Dedifferentiated amniotic fluid mesenchymal stem cell (primary cell): Measurements from ENCODE around the gene DNAJC11.
"Not testable (repeated sequence)": the region's sequence is repeated elsewhere in the genome, so short reads cannot be mapped to it uniquely, and the experiment has no call there.

Source experiments
- DNase-seq: peaks from one replicate; pipeline ENCODE4 v3.0.0-alpha.2; 2016; ENCODE audit errors: extremely low spot score

DNAJC11 gene

DNA sequence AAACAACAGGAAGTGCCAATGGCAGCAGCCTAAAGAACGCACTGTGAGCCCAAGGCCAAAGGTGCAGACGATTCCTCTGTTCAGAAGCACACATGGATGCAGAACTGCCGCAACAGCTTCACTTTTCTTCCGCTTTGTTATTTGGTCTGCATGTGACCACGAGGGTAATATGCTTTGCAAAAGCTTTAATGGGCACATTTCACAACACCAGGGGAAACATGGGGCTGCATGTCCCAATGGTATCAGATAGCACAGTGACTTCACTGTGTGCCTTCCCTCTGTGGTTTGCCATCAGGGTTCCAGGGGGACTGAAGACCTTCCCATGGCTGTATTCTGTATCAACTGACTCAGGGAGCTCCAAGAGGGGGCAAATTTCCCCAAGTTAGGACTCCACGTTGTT lies 48.6 kb downstream of the DNAJC11 start:
- no peak for DNase-seq

DNA sequence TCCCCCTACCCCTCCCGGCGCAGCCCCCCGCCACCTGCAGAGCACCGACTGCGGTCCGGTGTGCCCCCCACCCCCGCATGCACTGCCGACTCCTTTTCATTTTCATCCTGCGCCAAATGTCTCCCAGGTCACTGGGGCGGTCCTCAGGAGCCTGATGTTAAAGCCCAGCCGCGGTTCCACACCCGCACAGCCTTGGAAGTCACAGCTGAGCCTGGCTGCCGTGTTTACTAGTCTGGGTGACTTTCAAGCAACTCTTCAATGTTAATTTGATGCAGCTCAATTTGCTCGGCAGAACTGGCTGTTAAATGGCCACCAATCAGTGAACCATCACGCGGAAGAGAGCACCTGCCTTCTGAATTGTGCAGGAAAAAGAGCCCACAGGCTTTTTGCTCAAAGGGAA lies 49.7 kb downstream of the DNAJC11 start:
- no peak for DNase-seq

DNA sequence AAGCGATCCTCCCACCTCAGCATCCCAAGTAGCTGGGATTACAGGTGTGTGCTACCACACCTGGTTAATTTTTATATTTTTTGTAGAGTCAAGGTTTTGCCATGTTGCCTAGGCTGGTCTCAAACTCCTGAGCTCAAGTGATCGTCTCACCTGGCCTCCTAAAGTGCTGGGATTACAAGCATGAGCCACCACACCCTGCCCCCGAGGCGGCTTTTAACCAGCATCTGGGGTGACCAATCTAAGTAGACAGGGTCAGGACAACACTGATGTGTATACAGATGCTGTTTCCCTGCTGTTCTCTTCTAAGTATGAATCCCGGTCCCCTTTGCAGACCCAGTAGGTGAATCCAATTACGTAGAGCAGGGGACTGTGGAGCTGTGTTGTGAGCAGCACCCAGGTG lies 53.1 kb downstream of the DNAJC11 start:
- no peak for DNase-seq

DNA sequence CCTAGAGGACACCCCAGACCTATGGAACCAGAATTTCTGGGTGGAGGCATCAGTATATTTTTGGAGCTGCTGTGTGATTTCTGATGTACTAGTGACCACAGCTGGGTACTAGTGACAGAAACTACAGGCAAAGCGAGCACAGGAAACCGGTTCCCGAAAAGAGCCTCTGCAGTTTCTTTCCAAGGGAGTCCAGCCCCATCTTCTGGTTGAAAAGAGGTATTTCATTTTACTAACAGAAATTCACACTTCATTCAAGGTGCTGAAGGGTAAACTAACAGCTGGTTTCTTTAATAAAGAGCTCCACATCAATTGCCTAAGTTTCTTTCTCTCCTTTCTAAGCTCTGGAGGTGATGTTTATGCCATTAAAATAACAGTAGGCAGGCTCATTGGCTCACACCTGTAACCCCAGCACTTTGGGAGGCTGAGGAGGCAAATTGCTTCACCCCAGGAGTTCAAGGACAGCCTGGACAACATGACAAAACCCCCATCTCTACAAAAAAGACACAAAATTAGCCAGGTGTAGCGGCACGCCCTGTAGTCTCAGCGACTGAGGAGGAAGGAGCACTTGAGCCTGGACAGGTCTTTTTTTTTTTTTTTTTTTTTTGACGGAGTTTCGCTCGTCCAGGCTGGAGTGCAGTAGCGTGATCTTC lies 55.0 kb downstream of the DNAJC11 start:
- DNase-seq: peak; percentile 32

DNA sequence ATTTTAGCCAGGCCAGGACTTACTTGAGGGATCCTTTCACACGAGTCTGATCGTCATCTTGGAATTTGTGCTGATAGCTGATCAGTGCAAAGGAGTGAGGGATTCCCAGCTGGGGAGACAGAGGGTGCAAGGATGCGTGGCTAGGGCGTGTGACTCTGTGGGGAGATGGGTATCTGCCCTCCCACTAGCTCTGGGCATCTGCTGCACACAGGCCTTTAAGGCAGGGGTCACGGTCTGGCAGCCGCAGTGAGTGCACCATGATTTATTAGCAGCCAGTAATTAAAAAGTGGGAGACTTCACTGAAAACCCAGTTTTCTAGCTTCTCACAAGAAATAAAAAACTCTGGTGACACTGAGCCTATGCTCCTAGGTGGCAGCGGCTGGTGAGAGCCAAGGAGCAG lies 56.6 kb downstream of the DNAJC11 start:
- DNase-seq: no peak

DNA sequence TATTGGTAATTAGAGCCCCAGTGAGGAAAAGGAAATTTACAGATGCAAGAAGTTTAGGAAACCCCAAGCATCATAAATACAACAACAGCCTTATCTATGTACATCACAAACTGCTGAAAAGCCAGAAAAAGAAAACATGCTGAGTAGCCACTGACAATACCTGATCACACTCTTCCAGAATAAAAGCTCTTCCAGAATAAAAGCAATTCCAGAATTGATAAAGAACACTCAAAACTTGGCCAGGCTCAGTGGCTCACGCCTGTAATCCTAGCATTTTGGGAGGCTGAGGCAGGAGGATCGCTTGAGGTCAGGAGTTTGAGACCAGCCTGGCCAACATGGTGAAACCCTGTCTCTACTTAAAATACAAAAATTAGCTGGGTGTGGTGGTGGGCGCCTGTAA lies 60.7 kb downstream of the DNAJC11 start:
- not testable (repeated sequence) for DNase-seq

DNA sequence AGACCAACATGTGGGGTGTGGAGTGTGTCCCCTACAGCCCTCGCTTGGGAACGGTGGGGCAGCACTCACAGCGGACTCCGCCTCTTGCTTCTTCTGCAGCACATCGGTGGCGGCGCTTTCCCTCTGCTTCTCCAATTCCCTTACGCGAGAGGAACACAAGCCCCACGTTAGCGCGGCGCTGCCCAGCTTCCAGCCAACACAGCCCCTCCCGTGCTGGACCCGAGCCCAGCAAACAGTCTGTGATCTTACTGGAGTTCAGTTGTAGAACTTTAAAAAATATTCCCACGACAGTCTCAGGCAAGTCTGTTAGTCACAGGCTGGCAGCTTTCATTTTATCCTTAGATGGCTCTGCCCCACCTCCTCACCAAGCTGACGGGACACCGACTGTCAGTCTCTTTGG lies 63.4 kb downstream of the DNAJC11 start:
- no peak for DNase-seq

DNA sequence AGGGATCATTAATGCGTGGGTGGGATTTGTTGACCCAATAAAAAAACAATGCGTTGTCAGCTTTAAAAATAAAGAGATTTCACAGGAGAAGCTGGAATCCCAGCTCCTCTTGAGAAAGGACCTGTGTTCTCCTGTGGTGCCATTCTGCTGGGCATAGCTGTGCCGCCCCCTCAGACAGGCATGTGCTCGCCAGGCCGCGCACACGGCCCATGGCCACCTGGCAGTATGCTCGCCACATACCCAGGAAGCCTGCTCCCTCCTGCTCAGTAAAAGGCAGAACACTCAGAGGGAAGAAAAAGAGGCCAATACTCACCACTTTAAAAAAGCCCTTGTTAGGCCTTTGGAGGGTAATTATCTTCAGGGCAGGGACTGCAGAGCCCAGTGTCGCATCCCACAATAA lies 63.8 kb downstream of the DNAJC11 start:
- no peak for DNase-seq

DNA sequence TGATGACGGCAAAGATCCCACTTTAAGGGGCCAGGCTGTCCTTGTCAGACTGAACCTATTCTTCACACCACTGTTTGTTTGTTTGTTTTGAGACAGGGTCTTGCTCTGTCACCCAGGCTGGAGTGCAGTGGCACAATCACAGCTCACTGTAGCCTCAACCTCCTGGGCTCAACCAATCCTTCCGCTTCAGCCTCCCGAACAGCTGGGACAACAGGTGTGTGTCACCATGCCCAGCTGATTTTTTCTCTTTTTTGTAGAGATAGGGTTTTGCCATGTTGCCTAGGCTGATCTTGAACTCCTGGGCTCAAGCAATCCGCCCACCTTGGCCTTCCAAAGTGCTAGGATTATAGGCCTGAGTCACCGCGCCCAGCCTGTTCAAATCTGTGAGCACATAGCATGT lies 64.8 kb downstream of the DNAJC11 start:
- DNase-seq: not testable (repeated sequence)

DNA sequence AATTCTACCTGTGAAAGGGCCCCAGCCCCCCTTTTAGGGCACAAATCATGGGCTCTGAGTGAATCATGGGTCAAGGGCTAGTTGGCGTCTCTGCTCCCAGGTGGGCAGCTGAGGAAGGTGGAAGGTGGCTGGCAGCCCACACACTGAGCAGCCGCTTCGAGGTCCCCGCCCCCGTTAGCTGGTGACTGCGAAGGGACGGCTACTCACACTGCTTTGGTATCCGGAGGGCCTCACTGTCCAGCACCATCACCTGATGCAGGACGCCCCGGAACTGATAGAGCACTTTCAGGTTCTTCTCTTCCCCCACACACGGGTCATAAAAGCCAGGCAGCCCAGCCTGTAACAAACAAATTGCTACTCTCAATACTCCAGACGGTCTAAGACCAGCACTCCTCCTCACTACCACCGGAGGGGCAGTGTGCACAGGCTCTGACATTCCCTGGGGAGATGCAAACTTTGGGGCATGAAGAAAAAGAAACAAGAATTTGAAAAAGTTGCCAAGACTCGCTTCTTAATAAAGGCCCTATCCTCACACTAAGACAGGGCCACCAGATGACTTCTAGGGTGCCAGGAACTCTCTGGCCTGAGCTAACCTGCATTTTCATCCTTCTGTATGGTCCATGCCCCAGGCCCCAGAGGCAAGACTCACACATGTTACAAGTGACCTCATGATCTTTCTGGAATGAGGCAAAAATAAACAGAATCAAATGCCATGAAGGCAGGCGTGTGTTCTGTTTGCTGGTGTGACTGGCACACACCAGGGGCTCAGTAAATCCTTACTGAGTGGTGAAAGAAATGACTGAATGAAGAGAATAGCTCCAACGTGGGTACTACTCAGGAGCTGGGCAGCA lies 65.5 kb downstream of the DNAJC11 start:
- no peak for DNase-seq

DNA sequence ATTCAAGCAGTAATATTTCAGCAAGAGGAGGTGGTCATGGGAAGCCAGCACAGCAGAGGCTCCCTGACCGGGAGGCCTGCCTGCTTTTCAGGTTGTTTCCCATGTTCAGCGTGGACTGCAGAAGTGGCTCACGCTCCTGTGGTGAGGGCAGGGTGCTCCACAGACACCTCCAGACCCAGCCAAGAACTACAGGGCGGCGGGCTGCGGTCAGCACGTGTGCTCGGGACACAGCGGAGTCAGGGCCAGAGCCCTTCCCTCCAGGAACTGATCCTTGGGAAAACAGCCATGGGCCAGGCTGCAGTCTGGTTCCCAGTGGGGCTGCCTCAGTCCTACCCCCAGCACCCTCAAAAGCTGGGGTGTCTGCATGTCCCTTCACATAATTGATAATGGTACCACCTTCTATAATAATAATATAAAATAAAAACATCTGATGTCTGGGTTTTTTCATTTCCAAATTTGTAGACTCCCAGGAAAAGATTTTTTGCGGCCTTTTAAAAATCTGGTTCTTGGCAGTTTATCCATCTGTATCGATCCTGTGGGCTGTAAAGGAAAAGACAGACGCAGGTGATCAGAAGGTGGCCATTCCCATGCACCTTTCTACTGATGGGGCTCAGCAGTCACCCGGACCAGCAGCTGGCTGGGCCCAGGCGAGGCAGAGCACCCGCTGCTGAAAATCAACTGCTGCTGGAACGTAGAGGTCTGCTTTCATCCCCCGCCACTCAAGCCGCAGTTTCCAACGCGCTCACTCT lies 66.3 kb downstream of the DNAJC11 start:
- no peak for DNase-seq

DNA sequence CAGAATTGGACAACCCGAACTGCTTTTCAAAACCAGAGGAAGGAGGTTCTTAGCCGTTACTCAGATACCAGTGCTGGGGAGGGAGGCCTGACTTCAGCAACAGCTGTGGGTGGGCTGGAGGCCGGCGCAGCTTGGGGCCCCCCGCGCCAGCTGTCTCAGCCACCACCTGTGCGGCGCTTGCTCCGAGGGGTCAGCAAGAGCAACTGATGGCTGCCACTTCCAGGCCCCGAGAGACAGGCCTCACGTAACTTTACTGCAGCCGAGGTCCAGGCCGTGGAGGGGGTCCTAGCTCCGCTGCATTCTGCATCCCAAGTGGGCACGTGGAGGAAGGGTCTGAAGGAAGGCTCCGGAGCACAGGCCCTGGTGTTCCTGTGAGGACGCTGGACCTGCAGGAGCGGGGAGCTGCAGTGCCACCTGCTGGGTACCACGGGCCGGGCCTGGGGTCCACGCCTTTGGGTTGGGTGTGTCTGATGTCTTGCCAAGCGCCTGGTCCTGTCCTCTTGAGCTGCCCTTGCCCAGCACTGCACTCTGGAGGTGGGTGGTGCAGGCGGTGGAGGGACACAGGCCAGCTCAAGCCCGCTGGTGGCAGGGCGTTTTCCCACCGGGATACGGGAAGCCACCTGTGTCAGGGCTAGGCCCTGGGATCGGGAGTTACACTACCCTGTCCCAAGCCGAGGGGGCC lies 67.1 kb downstream of the DNAJC11 start:
- no peak for DNase-seq

DNA sequence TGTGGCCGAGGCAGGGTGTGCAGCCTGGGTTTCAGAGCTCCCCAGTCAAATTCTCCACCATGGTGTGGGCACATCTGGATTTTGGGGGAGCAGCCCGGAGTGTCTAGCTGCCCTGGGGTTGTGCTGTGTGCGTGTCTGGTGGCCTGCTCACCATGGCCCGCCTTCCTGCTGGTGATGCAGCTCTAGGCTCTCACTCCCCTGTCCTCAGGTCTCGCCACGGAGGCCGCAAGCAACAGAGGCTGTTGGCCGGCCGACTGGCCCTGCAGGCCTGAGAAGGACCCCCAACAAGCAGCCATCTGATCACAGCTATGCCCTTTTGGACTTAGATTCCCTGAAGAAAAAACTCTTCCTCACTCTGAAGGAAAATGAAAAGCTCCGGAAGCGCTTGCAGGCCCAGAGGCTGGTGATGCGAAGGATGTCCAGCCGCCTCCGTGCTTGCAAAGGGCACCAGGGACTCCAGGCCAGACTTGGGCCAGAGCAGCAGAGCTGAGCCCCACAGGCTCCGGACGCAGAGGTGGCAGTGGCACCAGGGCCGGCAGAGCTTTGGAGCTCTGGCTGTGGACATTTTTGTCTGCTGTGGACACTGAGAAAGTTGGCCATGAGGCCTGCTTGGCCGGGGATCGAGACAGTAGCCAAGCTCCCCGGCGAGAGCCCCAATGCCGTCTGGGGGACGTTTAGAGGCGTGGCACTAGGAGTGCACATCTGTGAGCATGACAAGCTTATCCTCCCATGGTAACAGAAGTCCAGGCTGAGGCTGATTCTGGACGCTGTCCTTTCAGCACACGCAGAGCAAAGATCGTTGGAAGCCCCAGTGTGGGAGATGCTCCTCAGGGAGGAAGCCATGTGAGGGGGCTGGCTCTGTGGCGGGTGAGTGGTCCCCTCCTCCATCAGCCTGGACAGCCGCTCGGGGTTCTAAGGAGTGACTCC lies 68.8 kb downstream of the DNAJC11 start:
- DNase-seq: no peak

DNA sequence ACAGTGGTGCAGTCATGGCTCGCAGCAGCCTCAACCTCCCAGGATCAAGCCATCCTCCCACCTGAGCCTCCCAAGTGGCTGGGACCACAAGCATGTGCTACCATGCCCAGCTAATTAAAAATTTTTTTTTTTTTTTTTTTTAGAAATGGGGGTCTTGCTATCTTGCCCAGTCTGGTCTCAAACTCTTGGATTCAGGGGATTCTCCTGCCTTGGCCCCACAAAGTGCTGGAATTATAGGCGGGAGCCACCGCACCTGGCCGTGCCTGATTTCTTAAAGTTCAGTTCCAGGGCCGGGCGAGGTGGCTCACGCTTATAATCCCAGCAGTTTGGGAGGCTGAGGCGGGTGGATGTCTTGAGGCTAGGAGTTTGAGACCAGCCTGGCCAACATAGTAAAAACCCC lies 70.6 kb downstream of the DNAJC11 start:
- no peak for DNase-seq

DNA sequence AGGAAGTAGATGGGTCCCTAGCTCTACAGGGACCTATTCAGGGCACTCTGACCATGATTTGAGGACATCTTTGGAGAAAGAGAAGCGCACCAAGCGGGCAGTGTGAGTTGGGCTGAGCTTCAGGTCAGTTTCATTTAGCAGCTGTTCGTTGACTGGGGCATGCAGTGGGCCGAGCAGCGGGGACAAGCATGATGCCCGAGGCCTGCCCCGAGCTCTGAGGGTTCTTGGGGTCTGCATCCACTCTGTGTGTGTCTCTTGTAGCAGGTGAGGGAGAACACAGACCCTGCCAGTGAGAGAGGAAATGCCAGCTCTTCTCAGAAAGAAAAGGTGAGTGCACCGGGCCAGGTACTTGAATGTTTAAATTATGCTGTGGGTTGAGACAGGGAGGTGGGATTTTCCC lies 71.6 kb downstream of the DNAJC11 start:
- DNase-seq: no peak

DNA sequence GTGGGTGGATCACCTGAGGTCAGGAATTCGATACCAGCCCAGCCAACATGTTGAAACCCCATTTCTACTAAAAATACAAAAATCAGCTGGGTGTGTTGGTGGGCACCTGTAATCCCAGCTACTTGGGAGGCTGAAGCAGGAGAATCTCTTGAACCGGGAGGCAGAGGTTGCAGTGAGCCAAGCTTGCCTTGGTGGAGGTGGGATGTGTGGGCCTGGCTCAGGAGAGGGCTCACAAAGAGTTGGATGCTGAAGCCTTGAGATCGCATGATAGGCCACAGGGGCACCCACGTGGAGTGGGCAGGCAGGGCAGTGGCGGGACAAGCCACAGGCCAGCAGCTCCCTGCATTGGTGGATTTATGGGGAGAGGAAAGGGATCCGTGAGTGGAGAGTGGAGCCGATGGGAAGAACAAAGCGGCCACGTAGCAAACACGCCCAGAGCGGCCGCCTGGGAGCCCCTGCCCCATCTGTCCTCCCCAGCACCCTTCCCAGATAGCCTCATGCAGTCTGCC lies 72.6 kb downstream of the DNAJC11 start:
- DNase-seq: no peak

DNA sequence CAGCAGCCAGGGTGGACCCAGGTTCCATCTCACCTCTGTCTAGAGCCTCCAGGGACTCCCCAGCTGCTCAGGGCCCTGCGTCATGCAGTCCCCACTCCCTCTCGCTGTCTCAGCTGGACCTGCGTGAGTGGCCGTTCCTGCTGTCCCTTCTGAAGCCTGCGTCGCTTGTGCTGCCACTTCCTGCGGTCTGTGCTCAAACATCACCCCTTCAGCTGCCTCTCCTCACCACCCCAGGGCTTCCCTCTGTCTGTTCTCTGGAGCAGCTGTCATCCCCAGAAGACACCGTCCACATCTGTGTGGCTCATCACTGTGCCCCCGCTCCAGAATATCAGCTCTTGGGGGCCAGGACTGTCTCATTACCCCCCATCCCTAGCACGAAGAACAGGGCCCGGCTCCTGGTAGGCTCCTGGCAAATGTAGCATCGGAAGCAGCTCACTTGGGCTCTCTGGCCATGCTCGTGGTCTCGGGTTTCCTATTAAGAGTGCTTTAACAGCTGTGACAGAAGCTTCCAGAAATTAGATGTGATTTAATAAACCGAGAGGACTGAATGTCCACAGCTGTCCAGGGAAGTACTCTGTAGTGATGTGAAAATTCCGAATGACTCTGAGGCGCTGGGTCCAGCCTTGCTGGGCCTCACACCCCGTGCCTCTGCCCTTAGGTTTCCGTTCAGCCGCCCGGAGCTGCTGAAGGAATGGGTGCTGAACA lies 73.6 kb downstream of the DNAJC11 start:
- no peak for DNase-seq

DNA sequence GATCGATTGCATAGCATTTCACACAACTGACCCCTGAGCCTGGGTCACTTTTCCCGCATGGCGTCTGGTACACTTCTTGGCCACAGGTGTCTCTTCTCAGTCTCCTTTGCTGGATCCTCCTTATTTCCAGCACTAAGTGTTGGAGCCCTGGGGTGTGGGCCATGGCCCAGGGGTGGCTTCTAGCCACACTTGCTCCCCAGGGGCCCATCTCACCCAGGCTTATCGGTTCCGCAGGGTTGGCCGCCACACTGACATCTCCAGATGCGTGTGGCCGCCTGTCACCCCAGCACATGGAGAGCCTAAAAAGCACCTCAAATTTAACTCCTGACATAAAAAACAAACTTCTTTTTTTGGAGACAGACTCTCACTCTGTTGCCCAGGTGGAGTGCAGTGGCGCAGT lies 74.6 kb downstream of the DNAJC11 start:
- no peak for DNase-seq

DNA sequence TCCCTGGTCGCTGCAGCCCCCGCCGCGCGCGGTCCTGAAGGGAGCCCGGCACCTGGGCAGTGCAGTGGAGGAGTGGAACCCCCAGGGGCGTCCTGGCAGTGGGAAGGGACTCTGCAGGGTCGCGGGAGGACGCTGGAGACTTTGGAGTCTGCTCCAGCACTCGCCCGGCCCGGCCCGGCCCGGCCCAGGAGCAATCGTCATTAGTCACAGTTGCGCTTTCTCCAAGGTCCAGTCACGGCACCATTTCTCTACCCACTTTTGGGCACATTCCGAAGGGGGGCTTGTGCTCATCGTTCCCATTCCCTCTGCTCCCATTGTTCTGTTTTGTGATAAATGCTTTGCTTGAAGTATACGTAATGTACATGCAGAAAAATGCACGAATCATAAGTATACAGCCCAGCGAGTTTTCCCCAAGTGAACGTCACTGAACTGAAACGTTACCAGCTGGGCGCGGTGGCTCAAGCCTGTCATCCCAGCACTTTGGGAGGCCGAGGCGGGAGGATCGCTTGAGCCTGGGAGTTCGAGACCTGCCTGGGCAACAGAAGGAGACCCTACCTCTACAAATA lies 75.9 kb downstream of the DNAJC11 start:
- DNase-seq: peak; percentile 60
